ENCODE results near the gene TUBAL3.
A peak's percentile ranks its signal among the peaks of the same experiment; 100 is the strongest.
"Not testable (repeated sequence)": the region's sequence is repeated elsewhere in the genome, so short reads cannot be mapped to it uniquely, and the experiment has no call there.

TUBAL3 gene

DNA sequence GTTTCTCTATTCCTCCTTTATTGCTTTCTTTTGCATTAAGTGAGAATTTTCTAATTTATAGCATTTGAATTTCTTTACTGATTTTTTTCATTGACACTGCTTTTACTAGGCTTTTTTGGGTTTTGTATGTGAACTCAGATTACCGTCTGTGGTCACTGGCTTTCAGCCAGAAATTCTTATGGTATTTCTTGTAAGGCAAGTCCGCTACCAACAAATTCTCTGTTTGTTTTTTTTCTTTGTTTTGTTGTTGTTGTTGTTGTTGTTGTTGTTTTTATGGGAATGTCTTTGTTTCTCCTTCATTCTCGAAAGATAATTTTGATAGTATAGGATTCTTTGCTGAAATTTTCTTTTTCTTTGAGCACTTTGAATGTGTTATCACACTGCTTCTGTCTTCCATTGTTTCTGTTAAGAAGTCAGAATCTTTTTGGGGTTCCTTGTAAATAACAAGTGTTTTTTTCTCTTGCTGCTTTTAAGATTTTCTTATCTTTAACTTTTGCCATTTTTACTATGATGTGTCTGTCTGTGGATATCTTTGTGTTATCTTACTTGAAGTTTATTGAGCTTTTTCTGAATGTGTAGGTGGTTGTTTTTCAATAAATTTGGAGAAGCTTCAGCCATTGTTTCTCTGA, 15.0 kb upstream of the TUBAL3 start:
- no peak for DNase-seq

DNA sequence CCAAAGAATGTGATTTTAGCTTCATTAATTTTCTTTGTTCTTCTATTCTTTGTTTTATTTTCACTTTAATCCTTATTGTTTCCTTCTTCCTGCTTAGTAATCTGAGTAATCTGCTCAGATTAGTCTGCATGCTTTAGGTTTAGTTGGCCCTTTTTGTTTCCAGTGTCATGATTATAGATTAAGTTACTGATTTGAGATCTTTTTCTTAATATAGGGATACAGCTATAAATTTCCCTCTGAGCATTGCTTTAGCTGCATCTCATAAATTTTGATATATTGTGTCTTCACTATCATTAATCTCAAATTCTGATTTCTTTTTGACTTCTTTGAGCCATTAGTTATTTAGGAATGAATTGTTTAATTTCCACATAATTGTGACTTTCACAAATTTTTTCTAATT, 14.0 kb upstream of the TUBAL3 start:
- no peak for DNase-seq

DNA sequence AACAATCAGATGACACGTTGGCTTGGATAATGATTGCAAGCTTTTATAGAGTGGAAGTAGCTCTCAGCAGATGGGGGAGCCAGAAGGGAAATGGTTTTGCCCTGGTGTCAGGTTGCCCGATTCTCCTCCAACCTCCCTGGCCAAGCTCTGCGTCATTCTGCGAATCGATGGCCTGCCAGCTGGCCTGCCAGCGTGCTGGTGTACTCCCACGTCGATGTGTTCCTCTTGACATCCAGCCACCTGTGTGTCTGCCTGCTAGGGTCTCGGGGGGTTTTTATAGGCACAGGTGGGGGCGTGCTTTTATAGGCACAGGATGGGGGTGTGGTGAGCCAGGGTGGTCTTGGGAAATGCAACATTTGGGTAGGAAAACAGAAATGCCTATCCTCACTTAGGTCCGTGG, 12.4 kb upstream of the TUBAL3 start:
- DNase-seq, result no peak

DNA sequence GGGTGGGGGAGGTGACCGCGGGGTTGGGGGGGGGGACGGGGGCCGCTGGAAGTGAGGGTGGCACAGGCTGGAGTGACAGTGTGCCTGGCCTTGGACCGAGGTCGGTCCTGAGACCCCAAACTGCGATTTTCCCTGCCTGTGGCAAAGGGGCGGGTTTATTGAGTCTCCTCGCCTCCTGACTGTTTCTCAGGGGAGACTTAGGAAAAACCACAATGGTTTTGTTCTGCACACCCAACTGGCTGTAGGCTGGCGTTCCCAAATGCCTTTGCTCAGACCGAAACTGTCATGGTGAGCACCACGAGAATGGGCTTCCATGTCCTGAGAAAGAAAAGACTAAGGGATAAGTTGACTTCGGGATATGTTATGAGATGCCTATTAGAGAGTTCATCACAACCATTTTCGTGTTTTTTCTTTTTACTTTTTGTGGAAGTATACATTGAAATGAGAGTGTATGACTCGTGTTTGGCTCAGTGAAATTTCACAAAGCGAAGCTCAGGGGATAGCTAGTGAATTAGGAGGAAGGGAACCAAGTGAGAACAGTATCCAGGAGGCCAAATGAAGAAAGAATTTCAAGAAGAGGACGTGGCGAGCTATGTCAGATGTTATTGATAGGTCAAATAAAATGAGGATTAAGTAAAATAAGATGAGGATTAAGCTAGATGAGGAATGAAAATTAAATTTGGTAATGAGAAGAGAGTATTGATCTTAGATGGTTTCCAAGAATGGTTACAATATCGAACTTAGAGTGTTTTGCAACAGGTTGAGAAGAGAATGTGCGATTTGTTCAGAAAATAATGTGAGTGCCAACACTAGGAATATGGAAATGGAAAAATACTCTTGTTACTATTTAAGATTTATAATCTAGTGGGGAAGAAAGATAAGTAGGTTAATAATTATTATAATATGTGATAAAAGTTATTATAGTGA, 8.6 kb upstream of the TUBAL3 start:
- peak; percentile 28 for DNase-seq

DNA sequence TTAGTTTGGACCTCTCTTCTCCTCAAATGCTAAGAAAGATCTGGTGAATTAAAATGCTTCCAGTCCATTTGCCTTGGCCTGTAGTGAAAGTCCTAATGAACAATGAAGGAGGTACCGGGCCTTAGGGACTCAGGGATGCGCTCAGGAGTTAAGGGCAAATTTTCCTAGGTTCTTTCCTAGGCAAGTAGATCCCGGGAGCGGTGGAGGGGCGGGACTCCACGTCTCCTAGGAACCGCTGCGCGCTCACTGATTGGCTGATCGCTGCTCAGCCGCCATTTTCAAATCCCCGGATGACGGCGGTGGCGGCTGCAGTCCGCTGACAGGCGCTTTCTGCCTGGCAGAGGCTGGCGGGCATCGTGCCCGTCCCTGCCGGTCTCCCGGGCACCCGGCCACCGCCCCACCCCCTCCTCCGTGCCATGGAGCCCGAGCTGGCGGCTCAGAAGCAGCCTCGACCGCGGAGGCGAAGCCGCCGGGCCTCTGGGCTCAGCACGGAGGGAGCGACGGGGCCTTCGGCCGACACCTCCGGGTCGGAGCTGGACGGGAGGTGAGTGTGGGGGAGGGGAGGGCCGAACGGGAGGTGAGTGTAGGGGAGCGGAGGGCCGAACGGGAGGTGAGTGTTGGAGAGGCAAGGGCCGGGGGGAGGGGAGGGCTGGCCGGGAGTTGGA, 7.8 kb upstream of the TUBAL3 start, which contains the start of gene NET1:
Gene NET1 (plus strand): TSS at position 281 of the 665 bp plus-strand sequence. CDS start 136 bp downstream, at position 417.
- DNase-seq, result peak; percentile 93

DNA sequence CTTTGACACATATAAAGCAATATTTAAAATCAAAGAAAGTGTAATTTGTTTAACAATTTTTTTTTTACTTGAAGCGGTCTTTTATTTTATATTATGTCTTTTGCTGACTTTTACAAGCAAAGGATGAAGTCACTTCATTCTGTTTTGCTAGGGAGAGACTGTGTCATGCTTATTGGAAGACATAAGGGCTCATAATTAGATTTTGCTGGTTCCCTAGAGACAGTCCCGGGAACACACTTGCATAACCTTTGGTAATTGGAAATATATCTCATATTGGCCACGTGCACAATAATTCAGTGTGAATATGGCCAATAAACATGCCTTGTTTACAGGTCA, 7.3 kb upstream of the TUBAL3 start:
- DNase-seq, result no peak

DNA sequence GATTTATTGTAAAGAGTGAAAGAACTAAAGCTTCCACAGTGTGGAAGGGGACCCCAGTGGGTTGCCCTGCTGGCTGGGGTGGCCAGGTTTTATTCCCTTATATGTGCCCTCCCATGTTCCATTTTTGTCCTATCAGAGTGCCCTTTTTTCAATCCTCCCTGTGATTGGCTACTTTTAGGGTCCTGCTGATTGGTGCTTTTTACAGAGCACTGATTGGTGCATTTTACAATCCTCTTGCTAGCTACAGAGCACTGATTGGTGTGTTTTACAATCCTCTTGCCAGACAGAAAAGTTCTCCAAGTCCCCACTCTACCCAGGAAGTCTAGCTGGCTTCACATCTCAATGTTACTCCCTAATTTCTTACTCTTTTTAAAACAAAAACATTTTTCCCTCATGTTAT, 6.2 kb upstream of the TUBAL3 start:
- DNase-seq, result not testable (repeated sequence)

DNA sequence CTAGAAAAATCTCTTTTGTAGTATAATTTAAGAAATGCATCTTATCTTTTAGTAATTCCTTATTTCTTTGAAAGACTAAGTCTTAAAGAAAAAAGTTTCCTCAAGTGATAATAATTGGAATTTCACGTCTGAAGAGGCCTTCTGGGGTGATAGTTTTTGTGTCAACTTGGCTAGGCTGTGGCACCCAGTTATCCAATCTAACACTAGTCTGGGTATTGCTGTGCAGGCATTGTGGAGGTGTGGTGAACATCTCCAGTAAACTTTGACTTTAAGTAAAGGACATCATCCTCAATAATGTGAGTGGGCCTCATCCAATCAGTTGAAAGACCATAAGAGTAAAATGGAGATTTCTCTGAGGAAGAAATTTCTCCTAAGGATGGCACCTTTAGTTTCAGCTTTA, 2.3 kb upstream of the TUBAL3 start:
- no peak for DNase-seq

DNA sequence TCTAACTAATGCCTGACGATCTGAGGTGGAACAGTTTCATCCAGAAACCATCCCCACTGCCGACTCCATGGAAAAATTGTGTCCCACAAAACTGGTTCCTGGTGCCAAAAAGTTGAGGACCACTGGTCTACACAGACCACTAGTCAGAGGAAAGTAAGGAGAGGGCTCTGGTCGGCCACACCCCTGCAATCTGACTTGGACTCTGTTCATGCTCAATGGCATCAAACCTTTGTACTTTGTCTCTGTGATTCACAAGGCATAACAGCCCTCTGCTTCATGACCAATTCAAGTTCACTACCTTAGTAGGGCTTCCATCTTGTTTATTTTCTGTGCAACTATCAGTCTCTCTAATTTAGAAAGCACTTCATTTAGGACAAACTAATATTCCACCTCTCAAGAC, 1.8 kb downstream of the TUBAL3 start:
- no peak for DNase-seq

DNA sequence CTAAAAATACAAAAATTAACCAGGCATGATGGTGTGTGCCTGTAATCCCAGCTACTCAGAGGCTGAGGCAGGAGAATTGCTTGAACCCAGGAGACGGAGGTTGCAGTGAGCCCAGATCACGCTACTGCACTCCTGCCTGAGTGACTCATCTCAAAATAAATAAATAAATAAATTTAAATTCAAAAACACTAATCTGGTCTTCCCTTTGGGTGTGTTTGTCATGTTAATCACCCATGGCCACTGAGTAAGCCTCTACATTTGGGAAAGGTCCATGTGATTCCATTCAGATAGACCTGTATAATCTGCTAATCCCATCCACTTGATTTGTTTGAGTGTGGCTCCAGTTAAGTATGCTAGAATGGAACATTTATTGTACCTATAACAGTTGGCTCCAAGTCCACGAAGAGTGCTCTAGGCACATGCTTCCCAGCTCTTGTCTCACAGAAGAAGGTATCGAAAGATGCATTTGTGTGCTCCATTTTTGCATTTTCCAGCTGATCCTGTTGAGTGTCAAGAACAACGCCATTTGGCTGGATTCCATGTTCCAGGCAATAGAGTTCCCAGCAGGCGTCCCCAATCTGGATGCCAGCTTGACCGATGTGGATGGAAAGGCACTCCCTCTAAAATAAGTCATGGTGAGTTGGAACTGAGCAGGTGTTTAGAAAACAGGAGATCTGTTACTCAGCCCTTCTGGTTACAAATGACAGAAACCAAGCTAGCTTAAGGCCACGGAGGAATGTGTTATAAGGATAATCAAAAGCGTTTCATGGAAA, 4.0 kb downstream of the TUBAL3 start:
- DNase-seq, result no peak

DNA sequence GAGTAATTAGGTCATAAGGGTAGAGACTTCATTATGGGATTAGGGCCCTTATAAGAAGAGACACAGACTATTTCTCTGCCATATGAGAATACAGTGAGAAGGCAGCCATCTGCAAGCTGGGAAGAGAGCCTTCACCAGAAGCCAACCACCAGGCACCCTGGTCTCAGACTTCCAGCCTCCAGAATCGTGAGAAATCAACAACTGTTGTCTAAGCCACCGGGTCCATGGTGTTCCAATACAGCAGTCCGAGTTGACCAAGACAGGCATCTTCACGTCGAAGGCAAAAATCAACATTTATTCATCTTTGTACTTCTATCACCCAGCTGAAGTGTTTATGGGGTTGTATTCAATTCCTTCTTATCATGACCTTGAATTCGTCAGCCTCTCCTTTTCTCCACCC, 5.3 kb downstream of the TUBAL3 start:
- DNase-seq, result no peak

DNA sequence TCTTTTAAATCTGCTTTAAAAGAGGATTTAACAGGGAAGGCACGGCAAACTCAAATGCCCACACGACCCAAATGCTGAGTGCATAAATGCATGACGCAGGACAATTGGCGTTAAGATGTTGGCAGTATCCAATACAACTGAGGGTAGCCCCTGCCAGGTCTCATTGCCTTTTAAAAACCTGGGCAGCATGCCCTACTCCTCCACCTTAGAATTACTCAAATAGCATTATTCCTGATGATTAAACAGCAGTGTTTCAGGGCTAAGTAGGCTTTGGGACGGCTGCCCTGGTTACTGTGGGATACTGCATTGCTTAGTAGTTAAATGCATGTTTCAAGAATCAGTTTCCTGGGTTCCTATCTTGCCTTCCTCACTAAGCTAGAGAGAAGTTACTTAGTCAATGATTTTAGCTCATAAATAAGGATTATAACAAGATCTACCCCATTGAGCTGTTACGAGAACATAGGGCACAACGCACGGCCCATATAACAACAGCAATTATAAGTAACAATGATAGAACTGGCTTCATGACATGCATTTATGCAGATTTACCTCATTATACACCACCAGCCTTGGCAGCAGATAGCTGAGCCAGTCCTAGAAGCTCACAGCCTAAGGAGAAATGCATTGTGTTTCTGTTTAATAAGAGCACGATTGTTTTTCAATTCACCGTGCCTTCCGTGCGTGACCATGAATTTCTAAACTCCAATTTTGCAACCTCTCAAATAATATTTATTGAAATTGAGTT, 7.9 kb downstream of the TUBAL3 start:
- DNase-seq, result no peak

DNA sequence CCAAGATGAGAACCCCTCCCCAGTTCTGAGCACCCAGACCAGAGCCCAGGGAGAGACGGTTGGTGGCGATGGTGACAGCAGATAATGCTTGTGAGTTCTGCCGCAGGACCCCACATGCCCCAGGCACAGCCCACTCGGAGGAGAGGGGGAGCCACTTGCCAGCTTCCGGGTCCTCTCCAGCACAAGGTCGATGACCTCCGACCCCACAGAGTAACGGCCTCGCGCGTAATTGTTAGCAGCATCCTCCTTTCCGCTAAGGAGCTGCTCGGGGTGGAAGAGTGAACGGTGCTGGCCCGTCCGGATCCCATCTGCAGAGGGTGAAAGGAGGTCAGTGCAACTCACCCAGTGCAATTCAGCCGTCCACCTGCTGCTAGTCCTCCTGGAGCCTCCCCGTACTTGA, 9.5 kb downstream of the TUBAL3 start:
- DNase-seq, result no peak

DNA sequence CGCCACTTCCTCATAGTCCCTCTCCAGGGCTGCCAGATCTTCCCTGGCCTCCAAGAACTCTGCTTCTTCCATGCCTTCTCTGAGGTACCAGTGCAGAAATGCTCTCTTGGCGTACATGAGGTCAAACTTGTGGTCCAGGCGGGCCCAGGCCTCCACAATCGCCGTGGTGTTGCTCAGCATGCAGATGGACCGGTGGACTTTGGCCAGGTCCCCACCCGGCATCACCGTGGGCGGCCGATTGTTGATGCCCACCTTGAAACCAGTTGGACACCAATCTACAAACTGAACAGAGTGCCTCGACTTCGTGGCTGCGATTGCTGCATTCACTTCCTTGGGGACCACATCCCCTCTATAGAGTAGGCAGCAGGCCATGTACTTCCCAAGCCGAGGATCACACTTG, 11.1 kb downstream of the TUBAL3 start:
- no peak for DNase-seq

DNA sequence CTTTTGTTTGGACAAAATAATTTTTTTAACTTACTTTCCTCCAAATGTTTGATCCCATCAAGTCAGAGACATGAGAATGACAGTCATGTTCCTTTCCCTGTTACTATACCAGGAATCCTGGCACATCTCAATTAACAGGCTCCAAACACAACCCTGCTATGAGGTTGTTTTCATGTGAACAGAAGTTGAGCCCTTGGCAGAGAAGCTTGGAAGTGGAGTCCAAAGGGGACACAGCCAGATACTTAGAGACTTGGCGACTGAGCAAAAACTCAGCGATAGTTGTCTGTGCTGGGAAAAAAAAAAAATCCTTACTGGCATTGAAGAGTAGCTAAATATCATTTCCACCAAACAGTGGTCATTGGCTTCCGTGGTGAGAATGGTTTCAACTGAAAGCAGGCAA, 12.8 kb downstream of the TUBAL3 start:
- no peak for DNase-seq

DNA sequence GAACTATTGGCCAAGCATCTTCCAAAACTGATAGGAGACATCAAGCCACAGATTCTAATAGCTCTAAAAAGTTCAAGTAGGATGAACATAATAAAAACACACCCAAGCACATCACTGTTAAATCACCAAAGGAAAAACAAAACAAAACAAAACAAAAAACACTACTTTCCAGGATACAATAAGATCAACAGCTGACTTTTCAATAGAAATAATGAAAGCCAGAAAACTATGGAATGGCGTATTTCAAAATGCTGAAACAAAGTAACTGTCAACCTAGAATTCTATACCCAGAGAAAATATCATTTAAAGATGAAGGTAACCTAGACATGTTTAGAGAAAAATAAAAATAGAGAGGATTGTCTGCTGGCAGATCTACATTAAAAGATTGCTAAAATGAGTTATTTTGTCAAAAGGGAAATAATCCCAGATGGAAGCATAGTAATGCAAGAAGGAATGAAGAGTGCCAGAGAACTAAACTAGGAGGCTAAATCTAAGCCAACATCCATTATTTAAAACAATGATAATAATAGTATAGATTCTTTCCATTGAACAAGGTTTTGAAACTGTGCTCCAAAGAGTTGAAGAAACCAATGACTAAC, 13.9 kb downstream of the TUBAL3 start:
- DNase-seq, result no peak

DNA sequence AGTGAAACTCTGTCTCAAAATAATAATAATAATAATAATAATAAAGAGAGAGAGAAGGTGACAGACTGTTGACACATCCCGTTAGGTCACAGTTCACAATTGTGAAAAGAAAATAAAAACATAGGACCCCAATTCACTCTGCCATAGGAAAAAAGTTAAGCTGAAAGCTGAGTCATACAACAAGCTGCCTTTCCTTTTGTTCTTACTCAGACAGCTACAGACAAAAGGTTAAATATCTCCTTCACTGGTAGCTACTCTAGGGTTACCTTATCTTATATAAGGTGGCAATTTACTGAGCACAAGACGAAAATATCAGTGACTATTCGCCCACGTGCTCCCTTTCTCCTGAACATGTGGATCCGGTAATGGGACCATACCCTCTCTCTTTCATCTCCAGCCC, 17.5 kb downstream of the TUBAL3 start:
- no peak for DNase-seq

DNA sequence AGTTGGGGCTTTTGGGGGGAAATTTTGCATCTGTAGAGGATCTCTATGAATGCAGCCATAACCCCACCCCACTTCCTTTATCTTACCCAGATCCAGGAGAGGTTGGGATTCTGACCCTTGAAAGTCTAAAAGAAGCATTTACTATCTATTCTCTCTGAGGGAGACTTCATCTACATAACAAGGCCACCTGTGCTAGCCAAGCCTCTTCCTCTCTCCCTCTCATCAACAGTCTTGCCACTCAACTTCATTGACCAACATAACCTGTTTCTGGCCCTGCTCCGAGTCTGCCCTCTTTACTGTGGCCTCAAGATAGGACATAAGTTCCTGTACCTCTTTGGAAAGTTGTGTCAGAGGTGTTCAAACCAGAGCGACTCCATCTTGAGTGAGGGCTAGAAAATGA, 19.4 kb downstream of the TUBAL3 start:
- DNase-seq, result no peak

DNA sequence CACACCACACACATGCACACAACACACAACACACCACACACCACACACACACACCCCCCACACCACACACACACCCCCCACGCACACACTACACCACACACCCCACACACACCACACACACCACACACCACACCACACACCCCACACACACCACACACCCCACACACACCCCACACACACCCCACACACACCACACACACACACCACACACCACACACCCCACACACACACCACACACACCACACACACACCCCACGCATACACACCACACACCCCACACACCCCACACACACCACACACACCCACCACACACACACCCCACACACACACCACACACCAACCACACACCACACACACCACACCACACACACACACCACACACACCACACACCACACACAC, 23.4 kb downstream of the TUBAL3 start:
- DNase-seq, result no peak

DNA sequence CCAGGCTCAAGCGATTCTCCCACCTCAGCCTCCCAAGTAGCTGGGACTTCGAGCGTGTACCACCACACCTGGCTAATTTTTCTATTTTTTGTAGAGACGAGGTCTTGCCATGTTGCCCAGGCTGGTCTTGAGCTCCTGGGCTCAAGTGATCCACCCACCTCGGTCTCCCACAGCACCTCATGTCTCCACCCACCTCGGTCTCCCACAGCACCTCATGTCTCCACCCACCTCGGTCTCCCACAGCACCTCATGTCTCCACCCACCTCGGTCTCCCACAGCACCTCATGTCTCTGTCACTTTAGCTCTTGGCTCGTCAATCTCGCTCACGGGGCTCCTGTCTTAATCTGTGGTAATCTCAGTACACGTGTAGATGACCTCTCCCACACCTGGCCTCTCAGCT, 24.2 kb downstream of the TUBAL3 start:
- DNase-seq, result not testable (repeated sequence)

DNA sequence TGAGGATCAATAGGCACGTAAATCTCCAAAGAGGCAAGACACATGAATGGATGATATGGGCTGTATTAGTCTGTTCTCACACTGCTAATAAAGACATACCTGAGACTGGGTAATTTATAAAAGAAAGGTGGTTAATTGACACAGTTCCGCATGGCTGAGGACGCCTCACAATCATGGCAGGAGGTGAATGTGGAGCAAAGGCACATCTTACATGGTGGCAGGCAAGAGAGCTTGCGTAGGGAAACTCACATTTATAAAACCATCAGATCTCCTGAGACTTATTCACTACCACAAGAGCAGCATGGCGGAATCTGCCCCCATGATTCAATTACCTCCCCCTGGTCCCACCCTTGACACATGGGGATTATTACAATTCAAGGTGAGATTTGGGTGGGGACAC, 25.4 kb downstream of the TUBAL3 start:
- DNase-seq, result not testable (repeated sequence)

DNA sequence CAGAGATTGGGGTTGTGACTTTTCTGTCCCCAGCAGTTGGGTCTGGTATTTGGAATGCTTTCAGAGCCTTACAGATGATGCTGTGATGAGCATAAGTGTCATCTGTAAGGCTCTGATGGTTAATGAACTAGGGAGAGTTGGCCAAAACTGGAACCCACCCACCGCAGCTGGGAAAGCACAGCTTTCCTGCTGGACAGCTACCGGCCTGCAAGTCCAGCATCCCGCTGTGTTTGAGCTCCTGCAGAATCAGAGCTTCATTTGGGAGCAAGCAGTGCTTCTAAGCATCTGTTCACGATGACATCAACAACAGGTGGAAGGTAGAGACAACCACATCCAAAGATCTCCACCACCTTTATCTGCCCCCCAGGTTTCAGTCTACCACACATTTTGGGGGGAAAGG, 28.2 kb downstream of the TUBAL3 start:
- no peak for DNase-seq
